Tibial artery (tissue), 4 donors: Measurements from ENCODE around the gene MICAL3.

Experiments used
- DNase-seq, 2 donors: peaks; one replicate each; pipeline ENCODE4 v3.0.0-alpha.2; 2019
- H3K27ac ChIP-seq, 2 donors: fragments of 200-600 bp; sonication (generic) in 1 of 2; 1 replicate in 1 of 2; 2 replicates in 1 of 2; pipeline ENCODE4 v1.5.1; 2018 to 2019; ENCODE audit warnings: mild to moderate bottlenecking in 1 of 2
- H3K27me3 ChIP-seq, 2 donors: fragments of 200-600 bp; sonication (generic) in 1 of 2; one replicate each; pipeline versions ENCODE4 v1.5.1 to v1.6.0; 2016 to 2019
- H3K36me3 ChIP-seq, 3 donors: fragments of 200-600 bp; sonication (generic) in 2 of 3; one replicate each; pipeline ENCODE4 v1.5.1; 2016 to 2019; ENCODE audit warnings: mild to moderate bottlenecking in 2 of 3
- H3K4me1 ChIP-seq, 4 donors: fragments of 200-600 bp; sonication (generic) in 2 of 4; 1 replicate in 3 of 4; 2 replicates in 1 of 4; pipeline ENCODE4 v1.5.1; 2016 to 2019
- H3K4me3 ChIP-seq, 2 donors: fragments of 200-600 bp; sonication (generic) in 1 of 2; 1 replicate in 1 of 2; 2 replicates in 1 of 2; pipeline ENCODE4 v1.5.1; 2018 to 2019; ENCODE audit warnings: mild to moderate bottlenecking in 2 of 2
- H3K9me3 ChIP-seq, 3 donors: fragments of 200-600 bp; sonication (generic) in 1 of 3; one replicate each; pipeline ENCODE4 v1.5.1; 2016 to 2019
- CTCF ChIP-seq, 2 experiments: fragments of 200-600 bp in 1 of 2; fragments of 450-650 bp in 1 of 2; IDR thresholded peaks; one replicate each; pipeline ENCODE4 v1.5.1; 2017 to 2019; ENCODE audit warnings: antibody characterized with exemption in 2 of 2, mild to moderate bottlenecking in 1 of 2, moderate library complexity in 1 of 2
- intact Hi-C: fragments of 100-400 bp; cut with DNase I; formaldehyde crosslinking; loops from one replicate; pipeline ENCODE4 v1.15.0; 2023; ENCODE audit warnings: low total_unique reads

Gene MICAL3

DNA sequence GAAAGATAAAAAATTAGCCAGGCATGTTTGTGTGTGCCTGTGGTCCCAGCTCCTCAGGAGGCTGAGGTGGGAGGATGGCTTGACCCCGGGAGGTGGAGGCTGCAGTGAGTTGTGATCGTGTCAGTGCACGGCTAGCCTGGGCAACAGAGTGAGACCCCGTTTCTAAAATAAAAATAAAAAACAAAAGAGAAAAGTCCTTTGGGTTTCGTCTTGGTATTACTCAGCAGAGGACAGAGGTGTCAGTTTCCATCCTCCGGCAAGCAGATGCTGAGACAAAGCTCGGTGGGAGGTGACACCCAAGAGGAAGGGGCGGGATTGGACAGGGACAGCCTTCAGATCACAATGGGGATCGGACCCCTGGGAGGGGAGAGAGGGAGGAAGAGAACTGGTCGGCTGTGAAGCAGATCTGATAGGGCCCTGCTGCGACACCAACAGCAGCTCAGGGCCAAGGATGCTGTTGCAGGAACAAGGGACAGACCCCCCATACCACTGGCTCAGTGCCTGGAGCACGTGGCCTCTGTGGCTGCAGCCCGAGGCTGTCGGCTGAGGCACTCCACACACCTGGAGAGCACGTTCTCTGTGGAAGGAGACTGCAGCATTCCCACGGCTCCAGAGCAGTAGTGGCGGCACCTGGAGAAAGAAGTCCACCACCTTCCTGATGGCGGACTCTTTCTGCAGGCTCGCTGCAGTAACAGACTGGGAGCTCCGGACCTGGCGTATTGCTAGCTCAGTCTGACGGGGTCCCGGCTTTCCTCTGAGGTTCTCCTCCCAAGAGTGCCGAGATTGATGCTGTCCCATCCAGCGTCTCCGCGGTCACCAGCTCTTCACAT, 244.9 kb downstream of the MICAL3 start:
- H3K4me1 ChIP-seq: peaks cover 0 to 27% (median 12%) of the 10 kb centered on the region in 4 donors
- H3K36me3 ChIP-seq: no peaks in the 10 kb centered on the region
- H3K4me3 ChIP-seq: no peak overlapping the region
- no peaks in the 10 kb centered on the region for H3K9me3 ChIP-seq
- intact Hi-C loops: loop anchor here (10.0 kb wide), 1 partner anchor 225 kb away; no protein-coding TSS in a partner anchor
- DNase-seq: no peak
- no peak for TF ChIP-seq CTCF (IDR thresholded peaks at IDR 0.05)
- no peak overlapping the region for H3K27ac ChIP-seq
- peaks cover 0 to 22% of the 10 kb centered on the region in 2 donors for H3K27me3 ChIP-seq

DNA sequence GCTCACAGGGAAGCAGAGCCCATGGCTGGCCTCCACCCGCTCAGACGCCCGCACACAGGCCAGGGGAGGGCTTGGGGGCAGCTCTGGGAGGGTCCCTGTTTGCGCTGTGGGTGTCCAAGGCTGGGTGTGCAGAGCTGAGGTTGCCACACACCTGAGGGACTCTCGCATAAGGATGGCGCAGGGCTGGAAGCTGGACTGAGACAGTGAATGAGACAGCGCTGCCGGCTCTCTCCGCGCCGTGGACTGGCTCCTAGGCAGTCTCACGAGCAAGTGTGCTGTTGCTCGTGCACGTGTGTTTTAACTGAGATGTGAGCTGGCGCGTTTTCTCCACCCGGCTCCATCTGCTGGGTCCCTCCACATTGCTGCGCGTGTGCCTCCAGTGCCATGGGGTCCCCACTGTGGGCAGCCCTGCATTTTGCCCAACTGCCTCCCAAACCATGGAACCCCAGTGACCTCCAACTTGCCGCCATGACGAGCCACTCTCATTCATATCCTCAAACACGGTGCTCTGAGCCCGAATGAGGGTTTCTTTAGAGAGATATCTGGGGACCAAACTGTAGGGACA, 245.9 kb downstream of the MICAL3 start:
- Histone ChIP-seq H3K9me3 (no peaks in the 10 kb centered on the region), H3K27ac (no peak overlapping the region), H3K36me3 (no peaks in the 10 kb centered on the region), H3K4me3 (no peak overlapping the region), H3K27me3 (peaks cover 0 to 28% of the 10 kb centered on the region in 2 donors), H3K4me1 (peaks cover 0 to 37% (median 19%) of the 10 kb centered on the region in 4 donors)
- no peak for TF ChIP-seq CTCF (IDR thresholded peaks at IDR 0.05)
- intact Hi-C loops: no loop called here
- DNase-seq: no peak

- Histone ChIP-seq H3K9me3 (no peaks in the 10 kb centered on the region), H3K27ac (no peak overlapping the region), H3K27me3 (peaks cover 0 to 35% of the 10 kb centered on the region in 2 donors), H3K36me3 (no peaks in the 10 kb centered on the region), H3K4me3 (peak overlapping the region; percentile 21 to 27), H3K4me1 (peaks cover 0 to 36% (median 22%) of the 10 kb centered on the region in 4 donors)
- no peak for TF ChIP-seq CTCF (IDR thresholded peaks at IDR 0.05)
- intact Hi-C loops: no loop called here
- no peak for DNase-seq
These were observed 246.7 kb downstream of the MICAL3 start for GRCh38 chr22:17777717-17778044.

GRCh38 chr22:17777005-17777716, 247.2 kb downstream of the MICAL3 start:
- Histone ChIP-seq H3K36me3 (no peaks in the 10 kb centered on the region), H3K27me3 (peaks cover 0 to 35% of the 10 kb centered on the region in 2 donors), H3K4me3 (peak overlapping the region; percentile 21 to 27), H3K9me3 (no peaks in the 10 kb centered on the region), H3K4me1 (peaks cover 0 to 32% (median 22%) of the 10 kb centered on the region in 4 donors), H3K27ac (no peak overlapping the region)
- no peak for TF ChIP-seq CTCF (IDR thresholded peaks at IDR 0.05)
- no peak for DNase-seq
- intact Hi-C loops: no loop called here

DNA sequence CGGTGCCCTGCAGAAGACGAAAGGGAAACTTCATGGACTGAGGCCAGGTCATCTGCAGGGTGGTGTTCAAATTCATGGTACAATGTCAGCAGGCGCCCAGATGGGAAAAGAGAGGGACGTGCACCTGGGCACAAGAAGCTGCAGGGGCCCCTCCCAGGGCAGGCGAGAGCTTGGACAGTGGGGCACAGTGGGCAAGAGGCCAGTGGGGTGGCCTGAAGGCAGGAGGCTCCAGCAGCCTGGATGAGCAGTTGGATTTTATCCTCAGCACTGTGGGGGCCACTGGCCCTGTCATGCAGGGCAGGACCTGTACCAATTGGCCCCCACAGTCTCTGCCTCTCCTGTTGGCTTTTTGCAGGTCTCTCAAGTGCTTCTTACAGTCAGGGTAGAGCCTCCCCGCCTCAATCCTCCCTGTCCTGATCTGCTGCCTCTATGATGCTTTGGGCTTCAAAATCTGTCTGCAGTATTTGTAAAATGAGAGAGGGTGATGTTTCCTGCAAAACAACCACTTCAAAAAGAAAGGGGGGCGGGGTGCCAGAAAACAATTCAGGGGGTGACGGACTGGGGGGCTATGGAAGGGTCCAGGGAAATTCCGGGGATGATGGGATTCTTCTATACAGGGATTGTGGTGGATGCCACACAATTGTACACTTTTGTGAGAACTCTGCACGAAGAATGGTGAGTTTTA, 248.4 kb downstream of the MICAL3 start:
- no peak for TF ChIP-seq CTCF (IDR thresholded peaks at IDR 0.05)
- no peaks in the 10 kb centered on the region for H3K36me3 ChIP-seq
- peaks cover 0 to 35% of the 10 kb centered on the region in 2 donors for H3K27me3 ChIP-seq
- H3K27ac ChIP-seq: no peak overlapping the region
- intact Hi-C loops: no loop called here
- H3K9me3 ChIP-seq: no peaks in the 10 kb centered on the region
- H3K4me1 ChIP-seq: peaks cover 0 to 20% (median 14%) of the 10 kb centered on the region in 4 donors
- DNase-seq: no peak
- no peak overlapping the region for H3K4me3 ChIP-seq
